Embryonic facial prominence (tissue), 1 donor: ENCODE data around the gene CLEC11A.

Experiments used
- DNase-seq: peaks from one replicate; pipeline ENCODE4 v3.0.0-alpha.2; 2016; ENCODE audit errors: extremely low spot score

CLEC11A gene

DNA sequence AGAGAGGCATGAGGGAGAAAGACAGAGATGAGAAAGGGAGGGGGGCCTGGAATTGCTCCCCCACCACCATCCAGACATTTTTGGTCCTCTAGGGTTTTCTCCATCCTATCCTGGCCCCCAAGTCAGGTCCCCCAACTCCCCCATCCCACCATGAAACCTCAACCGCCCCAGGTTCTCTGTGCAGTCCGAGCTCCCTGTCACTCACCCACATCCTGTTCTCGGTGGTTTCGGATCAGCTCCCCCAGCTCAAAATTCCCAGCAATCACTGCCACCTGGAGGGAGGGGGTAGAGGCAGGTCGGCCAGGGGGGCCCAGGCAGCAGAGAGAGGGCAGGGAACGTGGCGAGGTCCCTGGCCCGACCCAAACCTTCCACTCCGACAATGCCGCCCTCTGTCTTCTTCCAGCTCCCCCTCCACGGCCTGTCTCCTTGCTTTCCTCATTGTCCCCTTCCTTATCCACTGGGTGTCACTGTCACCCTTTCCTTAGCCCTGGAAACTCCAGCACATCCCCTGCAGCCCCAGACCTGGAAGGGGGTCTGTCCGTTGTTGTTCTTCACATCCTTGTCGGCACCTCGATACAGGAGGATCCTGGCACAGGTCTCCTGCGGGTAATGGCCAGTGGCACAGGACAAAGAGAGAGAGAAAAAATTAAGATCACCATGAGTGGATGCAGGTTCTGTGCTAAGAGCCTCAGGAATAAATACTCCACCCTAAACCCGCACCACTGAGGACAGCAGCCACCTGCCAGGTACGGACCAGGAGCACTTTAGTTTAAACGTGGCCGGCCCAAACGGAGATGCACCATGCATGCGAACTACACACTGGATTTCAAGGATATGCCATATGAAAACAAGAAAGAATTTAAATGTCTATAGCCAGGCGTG lies 19.0 kb upstream of the CLEC11A start:
- DNase-seq = no peak

DNA sequence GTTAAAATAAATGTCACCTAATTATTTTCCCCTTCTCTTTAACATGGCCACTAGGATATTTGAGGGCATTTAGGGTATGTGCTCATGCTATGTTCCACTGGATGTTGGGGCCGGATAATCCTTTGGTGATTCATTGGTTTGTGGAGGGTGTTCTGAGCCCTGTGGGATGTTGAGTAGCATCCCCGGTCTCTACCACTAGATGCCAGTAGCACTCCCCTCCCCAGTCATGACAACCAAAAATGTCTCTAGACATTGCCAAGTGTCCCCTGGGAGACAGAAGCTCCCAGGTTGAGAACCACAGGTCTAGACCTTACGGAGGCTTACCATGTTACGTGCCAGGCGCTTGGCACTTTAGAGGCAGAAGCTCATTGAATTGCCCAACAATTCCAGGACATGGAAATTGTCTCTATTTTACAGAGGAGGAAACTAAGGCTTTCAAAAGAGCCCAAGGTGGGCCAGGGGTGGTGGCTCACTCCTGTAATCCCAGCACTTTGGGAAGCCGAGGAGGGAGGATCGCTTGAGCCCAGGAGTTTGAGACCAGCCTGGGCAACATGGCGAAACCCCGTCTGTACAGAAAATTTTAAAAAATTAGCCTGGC lies 17.6 kb upstream of the CLEC11A start:
- no peak for DNase-seq

DNA sequence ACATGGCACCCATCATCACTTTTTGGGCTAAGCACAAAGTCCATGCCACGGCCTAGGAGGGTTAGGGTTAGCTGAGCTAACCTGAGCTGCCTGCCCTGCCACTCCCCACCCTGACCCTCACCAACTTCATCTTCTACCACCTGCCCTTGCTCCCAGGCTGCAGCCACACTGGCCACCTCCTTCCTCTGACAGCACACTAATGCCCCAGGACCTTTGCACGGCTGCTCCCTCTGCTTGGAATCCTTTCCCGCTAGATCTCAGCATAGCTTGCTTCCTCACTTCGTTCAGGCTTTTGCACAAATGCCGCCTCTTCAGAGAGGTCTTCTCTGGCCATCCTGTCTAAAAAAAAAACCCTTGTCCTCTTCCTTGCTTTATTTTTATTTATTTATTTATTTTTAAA lies 16.8 kb upstream of the CLEC11A start:
- DNase-seq = no peak

DNA sequence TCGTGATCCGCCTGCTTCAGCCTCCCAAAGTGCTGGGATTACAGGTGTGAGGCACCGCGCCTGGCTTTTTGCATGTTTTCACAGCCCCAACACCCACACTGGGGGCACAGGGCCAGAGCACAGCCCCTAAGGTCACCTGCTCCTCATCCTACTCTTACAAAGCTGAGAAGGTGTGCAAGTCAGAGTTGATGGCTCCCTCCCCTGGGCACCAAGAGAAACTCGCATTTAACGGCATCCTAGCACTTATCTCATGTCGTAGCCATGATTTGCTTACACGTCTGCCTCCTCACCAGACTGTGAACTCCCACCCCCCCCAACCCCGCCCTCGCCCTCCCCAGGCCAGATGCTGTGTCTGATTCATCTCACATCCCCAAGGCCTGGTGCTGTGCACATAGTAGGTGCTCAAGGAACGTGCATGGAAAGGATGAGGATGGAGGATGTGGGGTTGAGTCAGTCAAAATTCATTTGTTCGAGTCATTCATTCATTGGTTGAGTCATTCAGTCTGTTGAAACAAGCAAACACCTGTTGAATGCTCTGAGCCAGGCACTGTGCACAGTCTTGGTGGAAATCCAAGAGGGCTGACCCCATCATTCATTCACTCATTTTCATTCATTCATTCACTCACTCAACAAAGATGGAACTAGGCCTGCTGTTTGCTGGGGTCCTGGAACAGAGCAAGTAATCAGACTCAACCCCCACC lies 14.8 kb upstream of the CLEC11A start:
- DNase-seq = no peak

DNA sequence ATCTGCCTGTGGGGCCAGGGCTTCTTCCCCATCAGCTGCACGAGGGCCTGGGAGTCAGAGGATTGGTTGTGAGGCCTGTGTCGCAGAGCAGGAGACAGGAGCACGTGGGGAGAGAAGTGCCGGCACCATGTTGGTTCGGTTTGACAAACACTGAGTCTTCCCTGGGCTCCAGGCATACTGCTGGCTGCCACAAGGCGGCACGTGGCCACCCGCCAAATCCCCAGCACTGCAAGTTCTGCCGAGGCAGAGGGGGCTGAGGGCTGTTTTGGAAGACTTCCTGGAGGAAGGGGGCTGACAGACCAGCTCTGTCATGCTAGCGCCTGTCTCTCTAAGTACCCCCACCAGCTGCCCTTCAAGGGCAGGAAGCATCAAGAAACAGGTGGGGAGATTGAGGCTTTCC lies 13.1 kb upstream of the CLEC11A start:
- no peak for DNase-seq

DNA sequence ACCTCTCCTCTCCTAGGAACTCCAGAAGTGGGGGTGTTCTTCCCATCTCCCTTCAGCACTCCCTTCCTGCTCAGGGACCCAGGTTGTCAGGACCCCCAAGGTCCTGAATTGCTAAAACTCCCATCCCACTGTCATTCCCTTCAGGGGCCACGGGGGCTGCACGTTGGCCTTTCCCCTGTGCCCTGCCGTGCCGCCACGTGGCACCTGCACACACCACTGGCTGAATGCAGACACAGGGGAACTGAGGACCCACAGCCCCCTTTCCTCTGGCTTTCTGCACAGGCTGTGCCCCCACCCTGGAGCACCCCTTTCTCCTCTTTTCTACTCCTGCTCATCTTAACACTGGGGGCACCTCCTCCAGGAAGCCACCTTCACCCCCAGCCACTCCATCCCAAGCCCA lies 12.6 kb upstream of the CLEC11A start:
- DNase-seq = no peak

DNA sequence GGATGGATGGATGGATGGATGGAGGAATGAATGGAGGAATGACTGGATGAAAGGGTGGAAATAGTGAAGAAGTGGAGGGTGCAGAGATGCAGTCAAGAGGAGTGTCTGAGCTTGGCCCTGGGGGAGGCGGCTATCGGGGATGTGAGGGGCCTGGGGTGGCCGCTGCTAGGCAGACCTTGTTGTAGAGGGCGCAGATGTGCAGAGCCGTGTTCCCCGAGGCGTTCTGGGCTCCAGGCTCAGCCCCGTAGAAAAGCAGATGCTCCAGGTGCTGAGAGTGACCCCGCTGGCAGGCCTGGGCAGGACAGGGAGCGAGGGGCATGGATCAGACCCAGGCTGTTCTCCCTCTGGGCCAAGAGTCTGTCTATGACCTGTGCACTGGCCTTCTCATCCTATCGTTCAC lies 12.0 kb upstream of the CLEC11A start:
- no peak for DNase-seq

DNA sequence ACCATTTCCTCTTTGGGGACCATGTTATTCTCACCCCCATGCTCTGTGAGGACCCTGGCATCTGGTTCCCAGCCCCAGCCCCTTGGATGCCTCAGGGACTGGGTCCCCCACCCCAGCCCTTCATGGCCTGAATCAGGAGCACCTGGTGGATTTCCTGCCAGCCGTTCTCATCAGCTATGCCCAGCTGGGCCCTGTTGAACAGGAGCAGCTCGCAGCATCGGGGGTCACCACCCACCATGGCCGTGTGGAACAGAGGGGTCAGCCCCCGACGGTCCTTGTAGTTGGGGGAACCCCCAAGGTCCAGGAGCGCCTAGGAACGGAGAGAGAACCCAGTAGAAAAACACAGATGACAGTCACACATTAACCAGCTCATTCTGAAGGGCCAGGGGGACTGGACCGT lies 11.4 kb upstream of the CLEC11A start:
- no peak for DNase-seq

DNA sequence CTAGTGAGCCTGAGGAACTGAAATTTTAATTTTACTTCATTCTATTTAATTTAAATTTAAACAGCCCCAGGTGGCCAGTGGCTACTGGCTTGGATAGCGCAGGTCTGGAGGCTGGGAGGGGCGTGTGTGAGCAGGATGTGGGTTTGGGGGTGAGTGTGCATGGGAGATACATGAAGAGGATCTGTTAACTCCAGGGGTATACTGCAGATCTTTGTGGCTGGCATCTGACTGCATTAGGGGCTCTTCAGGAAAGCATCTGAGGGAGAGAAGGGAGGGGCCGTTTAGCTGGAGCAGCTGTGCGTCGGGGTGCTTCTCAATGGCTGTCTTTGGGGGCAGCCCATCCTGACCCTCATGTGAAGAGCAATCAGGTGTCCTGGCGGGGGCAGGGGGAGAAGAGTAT lies 10.3 kb upstream of the CLEC11A start:
- no peak for DNase-seq

DNA sequence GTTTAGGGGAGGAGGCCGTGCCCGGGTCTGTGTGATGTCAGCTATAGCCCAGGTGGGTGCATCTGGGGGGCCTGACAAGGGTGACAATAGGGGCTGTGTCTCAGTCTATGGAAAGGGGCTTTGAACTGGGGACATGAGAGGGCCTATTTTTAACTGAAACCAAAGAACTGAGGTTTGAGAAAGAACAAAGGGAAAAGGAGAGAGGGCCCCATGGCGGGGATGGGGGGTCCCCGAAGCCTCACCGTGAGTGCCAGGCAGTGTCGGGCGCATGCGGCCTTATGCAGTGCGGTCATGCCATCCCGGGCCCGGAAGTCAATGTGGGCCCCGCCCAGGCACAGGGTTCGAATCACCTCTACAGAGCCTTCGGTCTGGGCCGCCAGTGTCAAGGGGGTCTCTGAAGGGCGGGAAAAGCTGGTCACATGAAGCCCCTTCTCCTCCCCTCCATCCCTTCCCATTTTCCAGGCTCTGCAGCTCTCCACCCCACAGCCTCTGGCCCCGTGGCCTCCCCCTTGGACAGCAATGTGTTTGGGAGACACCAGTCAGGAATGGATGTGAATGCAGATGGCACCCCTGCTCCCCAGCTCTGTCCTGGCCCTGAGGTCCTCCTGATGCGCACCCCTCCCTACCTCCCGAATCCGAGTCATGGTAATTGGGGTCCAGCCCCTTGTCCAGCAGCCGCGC lies 9.5 kb upstream of the CLEC11A start:
- DNase-seq = no peak

DNA sequence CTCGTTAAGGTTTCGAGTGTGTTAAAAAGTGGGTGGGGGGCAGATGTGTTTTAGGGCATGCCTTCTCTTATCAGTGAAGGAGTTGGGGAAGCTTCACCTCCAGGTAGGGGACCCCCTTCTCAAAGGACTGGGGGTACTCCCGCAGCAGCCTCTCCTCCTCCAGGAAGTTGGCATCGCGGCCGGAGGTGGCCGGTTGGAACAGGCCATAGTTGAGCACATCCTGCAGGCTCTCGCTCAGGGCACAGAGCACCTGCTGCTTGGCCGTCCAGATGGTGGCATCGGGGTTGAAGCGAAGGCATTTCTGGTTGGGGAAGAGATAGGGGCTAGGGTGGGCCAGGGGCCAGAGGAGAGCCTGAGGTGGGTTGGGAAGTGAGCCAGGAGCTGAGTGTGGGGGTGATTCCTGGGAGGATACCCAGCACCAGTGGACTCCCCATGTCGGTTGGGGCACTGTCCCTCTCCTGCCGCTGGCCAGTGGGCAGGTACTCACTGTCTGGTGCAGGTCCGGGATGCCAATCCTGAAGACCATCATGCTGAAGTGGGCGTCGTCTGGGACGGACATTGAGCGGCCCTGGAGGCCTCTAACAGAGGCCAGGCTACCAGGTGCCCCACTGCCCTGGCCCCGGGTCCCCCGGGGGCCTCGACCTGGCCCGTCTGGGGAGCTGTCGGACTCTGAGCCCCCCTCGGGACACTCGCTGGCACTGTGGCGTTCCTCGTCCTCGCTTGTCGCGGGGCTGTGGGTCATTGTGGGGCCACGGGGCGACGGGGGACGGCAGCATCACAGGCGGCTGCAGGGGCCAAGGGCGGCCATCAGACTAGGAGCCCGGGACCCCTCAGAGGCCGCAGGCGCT lies 6.8 kb upstream of the CLEC11A start:
- DNase-seq = no peak

DNA sequence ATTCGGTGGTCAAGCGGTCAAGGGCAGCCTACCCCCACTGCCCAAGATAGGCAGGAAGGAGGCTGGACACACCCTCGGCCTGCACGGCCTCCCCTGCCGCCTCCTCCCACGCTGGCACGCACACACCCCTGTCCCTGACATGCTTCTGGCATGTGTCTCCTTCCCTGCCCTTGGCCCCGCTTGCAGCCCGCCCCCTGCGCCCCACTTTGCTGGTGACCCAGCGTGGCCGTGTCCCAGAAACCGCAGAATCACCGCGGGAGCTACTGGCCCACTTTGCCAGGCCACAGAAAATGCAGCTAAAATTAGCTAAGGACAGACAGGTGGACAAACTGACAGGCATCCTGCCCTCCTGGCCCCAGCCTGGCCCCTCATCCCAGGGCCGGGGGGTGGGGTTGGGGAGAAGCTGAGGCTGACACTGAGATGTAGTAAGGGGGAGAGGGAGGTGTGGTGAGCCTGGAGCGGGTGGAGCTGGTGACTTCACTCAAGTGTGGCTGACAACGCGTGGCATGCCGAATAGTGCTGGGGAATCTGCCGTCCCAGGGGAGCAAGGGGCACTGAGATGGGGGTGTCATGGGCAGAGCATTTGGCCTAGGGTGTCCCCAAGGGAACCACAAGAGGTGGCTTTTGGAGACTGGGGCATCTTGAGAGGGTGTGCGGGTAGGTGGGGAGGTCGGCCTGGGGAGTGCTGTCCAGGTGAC lies 6.0 kb upstream of the CLEC11A start:
- DNase-seq = no peak

DNA sequence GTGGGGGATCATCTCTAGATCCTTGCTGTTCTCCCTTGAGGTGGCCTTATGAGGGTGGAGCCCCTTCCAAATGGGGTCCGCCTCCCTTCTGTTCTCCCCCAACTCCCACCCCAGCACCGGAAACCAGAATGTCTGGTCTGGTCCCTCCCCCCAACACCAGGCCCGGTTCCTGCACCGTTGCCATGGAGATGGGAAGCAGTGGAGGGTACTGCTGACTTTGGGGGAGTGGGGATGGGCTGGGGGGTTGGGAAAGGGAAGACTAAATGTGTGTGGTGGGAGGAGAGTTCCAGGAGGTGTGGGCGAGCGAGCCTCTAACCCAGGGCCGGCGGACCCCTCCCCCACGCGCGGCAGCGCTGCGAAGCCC lies 5.3 kb upstream of the CLEC11A start:
- DNase-seq = no peak

DNA sequence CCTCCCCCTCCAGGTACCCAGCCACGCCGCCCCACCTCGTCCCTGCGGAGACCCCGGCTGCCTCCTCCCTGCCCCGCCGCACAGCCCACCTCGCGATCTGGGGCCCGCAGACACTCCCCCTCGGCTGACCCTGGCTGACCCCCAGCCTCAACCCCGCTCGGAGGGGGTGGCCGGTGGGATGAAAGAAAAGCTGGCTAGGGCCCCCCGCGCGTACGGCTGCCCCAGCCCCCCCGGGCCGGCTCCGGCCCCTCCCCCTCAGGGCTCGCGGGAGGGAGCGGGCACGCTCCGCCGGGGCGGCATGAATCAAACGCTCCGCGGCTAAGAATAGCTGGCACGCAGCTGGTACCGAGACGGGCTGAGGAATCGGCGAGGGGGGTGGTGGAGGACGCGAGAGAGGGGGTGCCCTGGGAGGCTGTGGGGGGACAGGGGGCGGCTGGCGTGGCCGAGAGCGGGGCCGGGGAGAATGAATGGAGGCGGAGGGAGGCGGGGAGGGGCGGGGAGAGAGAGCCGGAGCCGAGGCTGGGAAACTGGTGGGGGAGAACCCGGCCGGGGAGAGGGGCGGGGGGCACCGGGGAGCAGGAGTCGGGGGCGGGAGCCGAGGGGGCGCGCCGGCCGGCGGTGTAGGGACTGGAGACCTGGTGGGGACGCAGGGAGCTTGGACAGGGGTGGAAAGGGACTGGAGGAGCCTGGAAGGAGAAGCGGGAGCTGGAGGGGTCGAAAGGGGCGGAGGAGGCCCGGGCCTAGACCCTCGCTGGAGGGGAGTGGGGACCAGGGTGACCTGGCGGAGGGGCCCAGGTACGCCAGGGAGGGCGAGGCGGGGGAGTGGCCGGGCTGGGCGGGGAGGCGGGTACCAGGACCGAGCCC lies 4.7 kb upstream of the CLEC11A start:
- no peak for DNase-seq

DNA sequence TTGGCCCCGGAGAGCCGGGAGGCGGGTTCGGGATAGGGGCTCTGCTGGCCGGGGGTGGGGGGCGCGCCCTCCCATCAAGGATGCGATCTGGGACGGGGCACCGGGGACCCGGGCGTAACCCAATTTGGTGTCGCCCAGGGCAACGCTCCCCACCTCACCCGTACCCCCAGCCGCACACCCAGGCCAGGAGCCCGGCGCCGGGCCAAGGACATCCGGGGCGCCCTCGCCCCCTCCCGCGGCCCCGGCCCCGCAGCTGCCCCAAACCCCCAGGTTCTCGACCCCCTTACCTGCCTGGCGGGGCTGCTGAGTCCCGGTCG lies 4.1 kb upstream of the CLEC11A start:
- no peak for DNase-seq

DNA sequence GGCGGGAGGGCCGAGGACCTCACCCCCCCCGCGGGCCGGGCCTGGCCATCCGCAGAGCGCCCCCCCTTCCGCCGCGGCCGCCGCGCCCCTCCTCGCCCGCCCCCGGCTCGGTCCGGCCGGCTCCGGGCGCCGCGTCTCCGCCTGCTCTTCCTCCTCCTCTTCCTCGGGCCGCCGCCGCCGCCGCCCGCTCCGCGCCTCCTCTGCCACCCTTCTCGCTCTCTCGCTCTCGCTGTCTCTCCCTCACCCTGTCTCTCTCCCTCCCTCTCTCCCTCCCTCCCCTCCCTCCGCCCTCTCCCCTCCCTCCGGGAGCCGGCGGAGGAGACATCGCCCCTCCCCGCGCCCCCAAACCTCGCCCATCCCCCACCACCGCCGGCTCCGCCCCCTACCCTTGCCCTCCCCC lies 3.6 kb upstream of the CLEC11A start, which contains the start of gene SHANK1:
Gene SHANK1 (minus strand): TSS at position 237 of the 400 bp plus-strand sequence. CDS start 2,883 bp downstream, outside the sequence.
- DNase-seq = no peak

DNA sequence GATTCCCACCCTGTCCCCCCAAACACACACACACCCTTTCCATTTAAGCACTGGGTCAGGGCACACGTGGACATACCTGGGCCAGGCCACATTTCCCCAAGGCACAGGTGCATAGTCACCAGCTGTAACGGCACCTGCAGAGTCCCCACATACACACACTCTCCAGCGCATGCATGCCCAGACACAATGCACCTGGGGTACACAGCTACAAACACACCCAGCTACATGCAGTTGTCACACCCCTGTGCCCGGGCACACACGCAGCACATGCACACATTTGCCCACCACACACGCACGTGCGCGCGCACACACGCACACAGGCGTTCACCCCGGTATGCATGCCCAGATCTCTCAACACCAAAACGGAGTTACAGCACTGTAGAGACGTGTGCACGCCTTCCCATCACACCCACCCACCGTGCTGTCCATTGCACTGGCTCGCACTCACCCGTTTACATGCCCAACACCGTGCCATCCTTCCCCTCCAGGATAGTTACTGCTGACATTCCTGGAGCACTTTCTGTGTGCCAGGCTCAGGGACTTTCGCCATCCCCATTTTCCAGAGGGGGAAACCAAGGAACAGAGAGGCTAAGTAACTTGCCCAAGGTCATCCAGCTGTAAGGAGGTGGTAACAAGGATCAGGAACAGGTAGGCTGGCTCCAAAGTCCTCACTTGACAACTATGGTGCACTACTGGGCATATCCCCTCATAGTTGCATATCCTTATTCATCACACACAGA lies 2.8 kb upstream of the CLEC11A start:
- DNase-seq = no peak

DNA sequence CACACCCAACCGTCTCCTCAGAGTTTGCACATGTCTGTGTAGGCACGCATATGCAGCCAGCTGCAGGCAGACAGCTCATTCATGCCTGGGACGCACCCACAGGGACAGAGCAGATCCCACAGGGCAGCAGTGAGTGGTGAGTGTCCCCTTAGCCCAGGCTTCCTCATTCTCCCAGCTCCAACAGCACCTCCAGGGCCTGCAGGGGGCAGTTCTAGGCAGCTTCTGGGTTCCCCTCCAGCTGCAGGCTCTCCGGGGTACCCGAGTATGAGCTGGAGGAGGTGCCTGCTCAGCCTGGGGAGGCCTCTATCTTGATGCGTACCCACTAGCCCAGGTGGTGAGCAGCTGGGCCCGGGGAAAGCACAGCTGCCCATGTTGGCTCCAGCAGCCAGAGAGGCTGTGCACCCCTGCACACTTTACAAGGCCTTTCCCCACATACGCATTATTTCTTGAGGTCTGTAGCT lies 2.2 kb upstream of the CLEC11A start:
- no peak for DNase-seq
